GM21717 (cell line): ENCODE data around the gene FBXW8.
A peak's percentile ranks its signal among the peaks of the same experiment; 100 is the strongest.

Source experiments
- ATAC-seq: cut with Tn5 transposase; IDR thresholded peaks from one replicate; pipeline ENCODE4 v1.9.1; 2021; ENCODE audit warnings: mild to moderate bottlenecking, moderate library complexity; ENCODE audit not compliant: unreplicated experiment

The FBXW8 gene

GRCh38 chr12:116954710-116955381, 44.1 kb downstream of the FBXW8 start:
- ATAC-seq: no peak

- no peak for ATAC-seq
Observed at GRCh38 chr12:116955382-116956021, 44.8 kb downstream of the FBXW8 start.

GRCh38 chr12:116958402-116959197, 47.9 kb downstream of the FBXW8 start:
- ATAC-seq: no peak

- ATAC-seq: no peak
Observed at GRCh38 chr12:116959198-116959460, 48.4 kb downstream of the FBXW8 start.

GRCh38 chr12:116959845-116960514, 49.2 kb downstream of the FBXW8 start:
- ATAC-seq: peak; percentile 98

GRCh38 chr12:116962197-116962596, 51.4 kb downstream of the FBXW8 start:
- no peak for ATAC-seq

- no peak for ATAC-seq
Observed at GRCh38 chr12:116962783-116963356, 52.1 kb downstream of the FBXW8 start.

GRCh38 chr12:116964054-116965050, 53.6 kb downstream of the FBXW8 start:
- no peak for ATAC-seq

- ATAC-seq: no peak
Observed at GRCh38 chr12:116968986-116969385, 58.2 kb downstream of the FBXW8 start.

GRCh38 chr12:116969615-116970585, 59.1 kb downstream of the FBXW8 start:
- no peak for ATAC-seq

GRCh38 chr12:116971222-116971621, 60.5 kb downstream of the FBXW8 start:
- no peak for ATAC-seq

GRCh38 chr12:116975779-116976393, 65.1 kb downstream of the FBXW8 start:
- ATAC-seq: no peak

- peak; percentile 52 for ATAC-seq
Observed at GRCh38 chr12:116977465-116978380, 67.0 kb downstream of the FBXW8 start.

- ATAC-seq: no peak
Observed at GRCh38 chr12:116978791-116979508, 68.2 kb downstream of the FBXW8 start.

- no peak for ATAC-seq
Observed at GRCh38 chr12:116980083-116980482, 69.3 kb downstream of the FBXW8 start.

GRCh38 chr12:116982791-116983411, 72.2 kb downstream of the FBXW8 start:
- ATAC-seq: no peak
